Activated CD4-positive, CD25-positive, alpha-beta regulatory T cell treated with anti-CD3 and anti-CD28 coated beads, Interleukin-2, amount 50 U/mL, for 16 hours (primary cell): ENCODE results near the gene SPTBN4.
"Not testable (repeated sequence)": the region's sequence is repeated elsewhere in the genome, so short reads cannot be mapped to it uniquely, and the experiment has no call there.

Source experiments
- DNase-seq: peaks from one replicate; pipeline ENCODE4 v3.0.0-alpha.2; 2020; ENCODE audit warnings: low read depth, low spot score

The SPTBN4 gene

DNA sequence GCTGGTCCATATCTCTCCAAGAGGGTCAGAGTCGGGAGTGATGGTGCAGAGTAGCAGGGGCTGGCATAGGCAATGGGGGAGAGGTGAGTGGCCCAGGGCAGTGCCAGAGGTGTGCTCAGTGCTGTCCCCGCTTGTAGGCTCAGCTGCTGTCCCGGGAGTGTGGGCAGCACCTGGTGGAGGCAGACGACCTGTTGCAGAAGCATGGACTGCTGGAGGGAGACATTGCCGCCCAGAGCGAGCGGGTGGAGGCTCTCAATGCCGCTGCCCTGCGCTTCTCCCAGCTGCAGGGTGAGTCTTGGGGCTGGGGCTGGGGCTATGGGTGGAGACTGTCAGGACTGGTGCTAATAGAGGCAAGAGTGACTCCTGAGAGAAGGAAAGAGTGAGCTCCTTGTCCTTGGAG is 39.3 kb downstream of the SPTBN4 start:
- no peak for DNase-seq

DNA sequence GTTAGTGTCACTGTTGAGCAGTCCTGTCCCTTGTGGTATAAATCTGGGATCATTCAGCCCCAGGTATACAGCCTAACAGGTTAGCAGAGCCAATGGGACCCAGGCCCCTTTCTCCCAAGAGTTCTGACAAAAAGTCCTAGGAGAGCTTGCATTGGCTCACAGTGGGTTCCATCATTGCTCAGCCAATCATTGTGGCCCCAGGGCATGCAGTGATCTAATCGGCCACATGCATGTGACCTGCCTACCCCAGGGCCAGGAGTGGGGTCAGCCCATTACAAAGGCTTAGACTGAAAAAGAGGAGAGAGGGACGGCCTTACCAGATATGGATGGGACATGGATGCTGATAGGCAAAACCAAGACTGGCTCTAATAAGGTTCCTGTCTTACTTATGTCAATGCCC is 41.1 kb downstream of the SPTBN4 start:
- DNase-seq, result no peak

DNA sequence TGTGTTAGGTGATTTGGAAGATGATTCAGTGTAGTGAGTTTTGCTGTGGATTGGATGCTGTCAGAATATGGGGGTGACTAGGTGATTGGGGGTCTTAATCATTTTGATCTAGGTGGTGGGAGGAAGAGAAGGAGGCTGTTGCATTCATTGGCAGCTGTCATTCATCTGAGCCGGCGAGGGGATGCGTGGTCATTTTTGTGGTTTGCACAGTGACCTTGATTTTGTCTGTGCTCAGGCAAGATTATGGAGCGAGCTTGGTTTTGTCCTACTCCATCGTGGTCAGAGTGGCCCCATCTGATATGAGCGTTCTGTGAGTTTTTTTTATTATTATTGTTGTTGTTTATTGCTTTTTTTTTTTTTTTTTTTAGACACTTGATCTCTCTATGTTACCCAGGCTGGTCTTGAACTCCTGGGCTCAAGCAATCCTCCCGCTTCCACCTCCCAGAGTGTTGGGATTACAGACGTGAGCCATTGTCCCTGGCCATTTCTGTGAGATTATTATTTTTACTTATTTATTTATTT is 42.0 kb downstream of the SPTBN4 start:
- no peak for DNase-seq

DNA sequence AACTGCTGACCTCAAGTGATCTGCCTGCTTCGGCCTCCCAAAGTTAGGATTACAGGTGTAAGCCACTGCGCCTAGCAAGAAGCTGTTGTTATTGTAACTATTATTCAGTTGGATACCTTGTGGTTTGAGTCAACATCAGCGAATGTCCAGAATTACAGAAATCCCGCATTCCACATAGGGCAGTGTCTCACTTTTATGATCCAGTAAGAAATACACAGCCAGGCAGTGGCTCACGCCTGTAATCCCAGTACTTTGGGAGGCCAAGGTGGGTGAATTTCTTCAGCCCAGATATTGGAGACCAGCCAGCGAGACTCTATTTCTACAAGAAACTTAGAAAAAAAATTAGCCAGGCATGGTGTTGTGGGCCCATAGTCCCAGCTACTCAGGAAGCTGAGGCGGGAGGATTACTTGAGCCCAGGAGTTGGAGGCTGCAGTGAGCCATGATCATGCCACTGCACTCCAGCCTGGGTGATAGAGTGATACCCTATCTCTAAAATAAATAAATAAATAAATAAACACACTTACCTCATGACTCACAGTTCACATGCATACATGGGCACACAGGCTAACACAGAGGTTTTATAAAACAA is 43.8 kb downstream of the SPTBN4 start:
- no peak for DNase-seq

DNA sequence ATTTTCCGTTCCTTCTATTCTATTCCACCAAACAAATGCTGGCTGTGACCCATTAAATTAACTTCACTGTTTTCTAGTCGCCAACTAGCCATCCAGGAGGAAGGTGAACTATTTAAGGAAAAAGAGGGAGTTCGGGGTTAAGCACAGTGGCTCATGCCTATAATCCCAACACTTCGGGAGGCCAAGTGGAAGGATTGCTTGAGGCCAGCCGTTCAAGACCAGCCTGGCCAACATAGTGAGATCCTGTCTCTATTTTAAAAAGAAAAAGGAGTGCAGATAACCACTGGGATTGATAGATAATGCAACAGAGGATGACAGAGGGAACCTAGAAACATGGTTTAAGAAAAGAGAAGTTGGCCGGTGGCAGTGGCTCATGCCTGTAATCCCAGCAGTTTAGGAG is 44.7 kb downstream of the SPTBN4 start:
- no peak for DNase-seq

DNA sequence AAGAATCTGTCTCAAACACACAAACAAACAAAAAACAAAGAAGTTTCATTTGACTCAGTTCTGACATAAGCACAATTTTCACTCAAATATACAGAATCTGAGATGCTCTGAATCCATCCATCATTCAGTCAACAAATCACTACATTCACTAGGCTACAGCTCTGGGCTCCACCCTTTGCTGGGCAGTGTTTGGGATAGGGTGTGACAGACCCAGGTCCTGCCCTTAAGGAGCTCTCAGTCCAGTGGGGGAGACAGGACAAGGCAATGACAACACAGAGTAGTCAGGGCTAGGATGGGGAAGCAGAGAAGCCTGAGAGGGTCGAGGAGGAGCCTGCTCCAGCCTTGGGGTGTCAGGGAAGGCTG is 45.3 kb downstream of the SPTBN4 start:
- no peak for DNase-seq

DNA sequence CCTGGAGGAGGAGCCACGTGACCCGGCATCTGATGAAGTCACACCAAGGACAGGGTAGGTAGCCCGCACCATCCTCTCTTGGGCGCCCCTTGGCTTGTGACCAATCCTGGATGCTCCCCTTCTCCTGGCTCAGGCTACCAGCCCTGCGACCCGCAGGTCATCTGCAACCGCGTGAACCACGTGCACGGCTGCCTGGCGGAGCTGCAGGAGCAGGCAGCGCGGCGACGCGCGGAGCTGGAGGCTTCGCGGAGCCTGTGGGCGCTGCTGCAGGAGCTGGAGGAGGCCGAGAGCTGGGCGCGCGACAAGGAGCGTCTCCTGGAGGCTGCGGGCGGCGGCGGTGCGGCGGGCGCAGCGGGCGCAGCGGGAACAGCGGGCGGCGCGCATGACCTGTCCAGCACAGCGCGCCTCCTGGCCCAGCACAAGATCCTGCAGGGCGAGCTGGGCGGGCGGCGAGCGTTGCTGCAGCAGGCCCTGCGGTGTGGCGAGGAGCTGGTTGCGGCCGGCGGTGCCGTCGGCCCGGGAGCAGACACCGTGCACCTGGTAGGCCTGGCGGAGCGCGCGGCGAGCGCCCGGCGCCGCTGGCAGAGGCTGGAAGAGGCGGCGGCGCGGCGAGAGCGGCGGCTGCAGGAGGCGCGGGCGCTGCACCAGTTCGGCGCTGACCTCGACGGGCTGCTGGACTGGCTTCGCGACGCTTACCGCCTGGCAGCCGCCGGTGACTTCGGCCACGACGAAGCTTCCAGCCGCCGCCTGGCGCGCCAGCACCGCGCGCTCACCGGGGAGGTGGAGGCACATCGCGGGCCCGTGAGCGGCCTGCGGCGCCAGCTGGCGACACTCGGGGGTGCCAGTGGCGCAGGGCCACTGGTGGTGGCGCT is 45.9 kb downstream of the SPTBN4 start:
- DNase-seq, result no peak

DNA sequence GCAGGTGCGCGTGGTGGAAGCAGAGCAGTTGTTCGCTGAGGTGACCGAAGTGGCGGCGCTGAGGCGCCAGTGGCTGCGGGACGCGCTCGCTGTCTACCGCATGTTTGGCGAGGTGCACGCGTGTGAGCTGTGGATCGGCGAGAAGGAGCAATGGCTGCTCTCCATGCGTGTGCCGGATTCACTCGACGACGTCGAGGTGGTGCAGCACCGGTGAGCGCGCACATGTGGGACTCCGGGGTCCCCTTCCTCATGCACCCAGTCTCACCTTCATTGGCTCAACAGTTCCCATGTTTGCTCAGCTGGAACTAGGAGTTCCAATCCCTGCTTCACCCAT is 46.5 kb downstream of the SPTBN4 start:
- DNase-seq, result no peak

DNA sequence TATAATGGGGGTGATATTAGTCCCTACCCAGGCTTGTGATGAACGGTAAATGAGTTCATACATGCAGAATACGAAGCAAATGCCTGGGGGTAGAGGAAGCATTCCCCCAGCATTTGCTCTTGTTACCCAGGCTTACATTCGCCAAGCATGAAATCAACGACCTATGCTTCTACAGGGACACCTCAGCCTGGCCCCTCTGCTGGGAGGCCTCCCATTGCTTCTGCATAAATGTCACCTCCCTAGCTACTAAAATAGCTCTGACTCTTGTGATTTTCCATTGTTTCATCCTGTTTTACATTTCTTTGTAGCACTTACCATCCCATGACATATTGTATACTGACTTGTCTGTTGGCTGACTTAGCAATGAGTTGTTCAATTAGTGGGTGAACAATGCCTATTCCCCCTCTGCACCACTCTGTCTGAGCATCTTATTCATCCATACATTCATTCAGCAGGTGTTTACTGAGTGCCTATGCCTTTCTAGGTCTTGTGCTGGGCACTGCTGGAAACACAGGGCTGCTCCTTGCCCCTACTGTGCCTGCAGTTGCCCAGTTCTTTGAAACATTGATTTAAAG is 47.0 kb downstream of the SPTBN4 start:
- no peak for DNase-seq

DNA sequence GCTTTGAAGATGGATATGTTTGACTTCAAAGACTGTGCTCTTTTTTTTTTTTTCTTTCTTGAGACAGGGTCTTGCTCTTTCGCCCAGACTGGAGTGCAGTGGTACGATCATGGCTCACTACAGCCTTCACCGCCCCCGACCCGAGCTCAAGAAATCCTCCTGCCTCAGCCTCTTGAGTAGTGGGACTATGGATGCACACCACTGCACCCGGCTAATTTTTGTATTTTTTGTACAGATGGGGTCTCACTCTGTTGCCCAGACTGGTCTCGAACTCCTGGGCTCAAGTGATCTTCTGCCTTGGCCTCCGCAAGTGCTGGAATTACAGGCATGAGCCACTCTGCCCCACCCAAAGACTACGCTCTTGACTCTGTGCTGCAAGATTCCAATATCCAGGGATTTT is 50.4 kb downstream of the SPTBN4 start:
- DNase-seq, result no peak

DNA sequence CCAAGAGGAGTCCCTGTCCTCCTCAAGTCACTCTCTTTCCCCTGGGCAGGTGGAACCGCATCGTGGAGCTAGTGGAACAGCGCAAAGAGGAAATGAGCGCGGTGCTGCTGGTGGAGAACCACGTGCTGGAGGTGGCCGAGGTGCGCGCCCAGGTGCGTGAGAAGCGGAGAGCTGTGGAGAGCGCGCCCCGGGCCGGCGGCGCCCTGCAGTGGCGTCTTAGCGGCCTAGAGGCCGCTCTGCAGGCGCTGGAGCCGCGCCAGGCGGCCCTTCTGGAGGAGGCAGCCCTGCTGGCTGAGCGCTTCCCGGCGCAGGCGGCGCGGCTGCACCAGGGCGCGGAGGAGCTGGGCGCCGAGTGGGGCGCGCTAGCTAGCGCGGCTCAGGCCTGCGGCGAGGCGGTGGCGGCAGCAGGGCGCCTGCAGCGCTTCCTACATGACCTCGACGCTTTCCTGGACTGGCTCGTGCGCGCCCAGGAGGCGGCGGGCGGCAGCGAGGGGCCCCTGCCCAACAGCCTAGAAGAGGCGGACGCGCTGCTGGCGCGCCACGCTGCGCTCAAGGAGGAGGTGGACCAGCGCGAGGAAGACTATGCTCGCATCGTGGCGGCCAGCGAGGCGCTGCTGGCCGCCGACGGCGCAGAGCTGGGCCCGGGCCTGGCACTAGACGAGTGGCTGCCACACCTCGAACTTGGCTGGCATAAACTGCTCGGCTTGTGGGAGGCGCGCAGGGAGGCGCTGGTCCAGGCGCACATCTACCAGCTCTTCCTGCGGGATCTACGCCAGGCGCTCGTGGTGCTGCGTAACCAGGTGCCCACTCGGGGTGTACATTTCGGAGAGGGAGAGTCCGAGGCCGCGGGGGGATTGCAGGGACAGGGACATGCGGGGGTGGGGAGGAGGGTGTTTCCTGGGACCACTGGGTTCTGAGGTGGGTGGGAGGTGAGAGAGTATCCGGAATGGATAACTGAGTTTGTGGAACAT is 52.8 kb downstream of the SPTBN4 start:
- DNase-seq, result no peak

DNA sequence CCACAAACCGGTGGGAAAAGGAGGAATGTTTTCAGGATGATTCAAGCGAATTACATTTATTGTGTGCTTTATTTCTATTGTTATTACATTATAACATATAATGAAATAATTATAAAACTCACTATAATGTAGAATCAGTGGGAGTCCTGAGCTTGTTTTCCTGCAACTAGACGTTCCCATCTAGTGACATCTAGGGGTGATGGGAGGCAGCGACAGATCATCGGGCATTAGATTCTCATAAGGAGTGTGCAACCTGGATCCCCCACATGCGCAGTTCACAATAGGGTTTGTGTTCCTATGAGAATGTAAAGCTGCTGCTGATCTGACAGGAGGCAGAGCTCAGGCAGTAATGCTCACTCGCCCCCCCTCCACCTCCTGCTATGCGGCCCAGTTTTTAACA is 54.5 kb downstream of the SPTBN4 start:
- no peak for DNase-seq

DNA sequence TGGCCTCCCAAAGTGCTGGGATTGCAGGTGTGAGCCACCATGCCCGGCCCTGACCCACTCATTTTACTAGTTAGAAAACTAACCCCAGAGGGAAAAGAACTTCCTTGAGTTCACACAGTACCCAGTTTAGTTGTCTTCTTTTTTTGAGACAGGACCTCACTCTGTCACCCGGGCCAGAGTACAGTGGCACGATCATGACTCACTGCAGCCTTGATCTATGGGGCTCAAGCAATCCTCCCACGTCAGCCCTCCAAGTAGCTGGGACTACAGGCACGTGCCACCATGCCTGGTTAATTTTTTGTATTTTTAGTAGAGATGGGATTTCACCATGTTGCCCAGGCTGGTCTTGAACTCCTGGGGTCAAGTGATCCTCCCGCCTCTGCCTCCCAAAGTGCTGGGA is 55.1 kb downstream of the SPTBN4 start:
- not testable (repeated sequence) for DNase-seq

DNA sequence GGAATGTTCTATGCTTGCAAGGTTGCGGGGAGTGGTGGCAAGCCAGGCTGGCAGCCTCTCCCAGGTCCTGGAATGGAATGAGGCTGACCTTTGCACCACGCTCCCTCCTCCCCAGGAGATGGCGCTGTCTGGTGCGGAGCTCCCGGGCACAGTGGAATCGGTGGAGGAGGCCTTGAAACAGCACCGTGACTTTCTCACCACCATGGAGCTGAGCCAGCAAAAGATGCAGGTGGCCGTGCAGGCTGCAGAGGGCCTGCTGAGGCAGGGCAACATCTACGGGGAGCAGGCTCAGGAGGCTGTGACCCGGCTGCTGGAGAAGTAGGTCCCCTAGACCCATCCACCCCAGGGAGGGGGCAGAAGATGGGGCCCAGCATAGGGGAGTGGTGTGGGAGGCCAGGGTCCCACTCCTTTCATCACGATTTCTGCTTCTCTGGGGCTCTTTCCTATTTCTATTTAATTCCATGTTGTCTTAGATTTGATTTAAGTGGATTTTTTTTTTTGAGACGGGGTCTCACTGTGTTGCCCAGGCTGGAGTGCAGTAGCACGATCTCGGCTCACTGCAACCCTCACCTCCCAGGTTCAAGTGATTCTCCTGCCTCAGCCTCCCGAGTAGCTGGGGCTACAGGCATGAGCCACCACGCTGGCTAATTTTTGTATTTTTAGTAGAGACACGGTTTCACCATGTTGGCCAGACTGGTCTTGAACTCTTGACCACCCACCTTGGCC is 56.7 kb downstream of the SPTBN4 start:
- no peak for DNase-seq

DNA sequence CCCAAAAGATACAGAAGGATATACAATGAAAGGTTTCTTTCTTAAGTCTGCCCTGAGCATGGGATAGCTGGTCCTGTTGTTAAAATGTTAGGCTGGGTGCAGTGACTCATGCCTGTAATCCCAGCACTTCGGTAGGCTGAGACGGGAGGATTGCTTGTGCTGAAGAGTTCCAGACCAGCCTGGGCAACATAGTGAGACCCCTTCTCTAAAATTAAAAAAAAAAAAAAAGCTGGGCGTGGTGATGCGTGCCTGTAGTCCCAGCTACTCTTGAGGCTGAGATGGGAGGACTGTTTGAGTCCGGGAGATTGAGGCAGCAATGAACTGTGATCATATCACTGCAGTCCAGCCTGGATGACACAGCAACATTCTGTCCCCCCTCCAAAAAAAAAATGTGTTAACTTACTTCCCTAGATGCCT is 57.3 kb downstream of the SPTBN4 start:
- no peak for DNase-seq

DNA sequence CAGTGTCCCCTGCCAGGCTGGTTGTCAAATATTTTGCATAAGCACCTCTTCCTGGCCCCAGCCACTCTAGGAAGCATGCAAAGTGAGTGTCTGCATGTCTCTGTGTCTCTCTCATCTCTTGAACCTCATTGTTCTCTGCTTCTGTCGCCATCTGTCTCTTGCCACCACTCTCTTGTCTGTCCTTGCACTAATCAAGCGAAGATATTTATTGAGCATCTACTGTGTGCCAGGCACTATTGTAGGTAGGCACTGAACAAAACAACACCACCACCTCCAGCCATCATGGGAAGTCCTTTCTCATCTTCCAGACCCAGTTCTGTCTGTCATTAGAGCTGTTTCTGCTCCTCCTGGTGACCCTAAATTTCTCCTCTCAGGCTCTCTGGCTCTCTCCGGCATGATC is 57.9 kb downstream of the SPTBN4 start:
- no peak for DNase-seq

DNA sequence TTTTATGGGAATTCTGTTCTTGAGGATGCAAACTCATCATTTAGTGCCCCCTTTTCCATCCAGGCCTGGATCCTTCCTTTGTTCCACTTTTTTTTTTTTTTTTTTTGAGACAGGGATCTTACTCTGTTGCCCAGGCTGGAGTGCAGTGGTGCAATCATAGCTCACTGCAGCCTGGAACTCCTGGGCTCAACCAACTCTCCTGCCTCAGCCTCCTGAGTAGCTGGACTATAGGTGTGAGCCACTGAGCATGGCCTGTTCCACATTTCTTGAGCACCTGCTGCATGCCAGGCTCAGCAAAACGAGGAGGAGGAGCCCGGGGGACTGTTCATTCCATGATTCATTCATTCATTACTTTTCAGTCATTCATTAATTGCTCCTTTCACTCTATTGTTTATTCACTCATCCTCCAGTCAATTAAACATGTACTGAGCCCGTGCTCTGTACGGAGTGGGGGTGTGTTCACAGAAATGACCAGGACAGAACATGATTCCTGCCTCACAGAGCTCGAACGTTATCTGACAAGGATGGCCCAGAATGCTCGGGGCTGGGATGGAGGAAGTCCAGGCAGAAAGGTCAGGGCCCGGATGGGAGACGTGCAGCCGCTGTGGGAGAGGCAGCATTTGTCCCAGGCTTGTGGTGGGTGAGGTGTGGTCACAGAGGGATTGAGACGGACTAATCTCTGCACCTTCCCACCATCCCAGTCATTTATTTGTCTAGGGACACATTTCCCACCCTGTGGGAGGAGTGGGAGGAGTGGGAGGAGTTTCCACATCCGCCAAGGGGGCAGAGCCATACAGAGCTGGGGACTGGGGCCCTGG is 58.6 kb downstream of the SPTBN4 start:
- no peak for DNase-seq

DNA sequence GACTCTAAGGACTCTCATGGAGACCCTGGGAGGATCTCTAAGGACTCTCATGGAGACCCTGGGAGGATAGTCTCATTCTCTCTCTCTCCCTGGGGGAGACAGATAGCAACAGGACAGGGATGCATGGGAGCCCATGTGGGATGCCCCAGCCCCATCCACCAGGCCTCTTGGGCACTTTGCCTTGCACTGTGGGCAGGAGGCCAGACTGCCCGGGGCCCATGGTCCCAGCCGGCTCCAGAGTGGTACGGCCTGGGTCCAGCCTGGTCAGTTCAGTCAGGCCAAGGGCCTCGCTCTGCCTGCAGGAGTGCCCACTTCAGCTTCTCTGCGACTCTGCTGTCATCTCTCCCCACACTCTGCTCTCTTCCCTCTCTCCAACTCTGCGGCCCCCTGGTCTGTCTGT is 61.3 kb downstream of the SPTBN4 start:
- DNase-seq, result no peak

DNA sequence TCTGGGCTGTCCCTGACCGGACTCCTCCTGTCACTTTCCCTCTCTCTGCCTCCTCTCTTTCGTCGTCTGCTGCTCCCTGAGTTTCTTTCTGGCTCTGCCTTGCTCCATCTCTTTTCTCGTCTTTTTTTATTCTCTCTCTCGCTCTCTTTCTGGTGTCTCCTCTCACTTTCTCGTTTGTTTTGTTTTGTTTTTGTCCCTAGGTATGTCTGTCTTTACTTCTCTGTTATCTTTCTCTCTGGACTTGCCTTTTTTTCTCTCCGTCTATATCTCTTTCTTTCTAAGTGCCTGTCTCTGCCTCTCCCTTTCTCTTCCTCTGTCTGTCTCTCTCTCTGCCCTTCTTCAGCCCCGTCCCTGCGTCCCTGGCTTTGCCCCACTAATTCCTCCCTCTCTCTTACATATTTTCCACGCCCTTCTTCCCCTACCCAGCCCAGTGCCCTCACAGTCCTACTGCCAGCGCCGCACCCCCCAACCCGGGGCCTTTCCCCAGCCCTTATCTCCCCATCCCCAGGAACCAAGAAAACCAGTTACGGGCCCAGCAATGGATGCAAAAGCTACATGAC is 61.8 kb downstream of the SPTBN4 start:
- no peak for DNase-seq
